ENCODE measurements around the gene ENPP6.

GRCh38 chr4:184102927-184103326 is 114.7 kb downstream of the ENPP6 start:
- no peak for TF ChIP-seq CTCF (tag by site-specific recombination; IDR thresholded peaks at IDR 0.05)
- no peak for TF ChIP-seq ELK4 (IDR thresholded peaks at IDR 0.05; ENCODE audit: borderline replicate concordance, low read depth, low read length)
- TF ChIP-seq ZNF433 (tag by site-specific recombination; IDR thresholded peaks at IDR 0.05; ENCODE audit: low read depth) = no peak
- no peak for TF ChIP-seq KLF1 (tag by site-specific recombination; IDR thresholded peaks at IDR 0.05)
- TF ChIP-seq OVOL3 (tag by site-specific recombination; IDR thresholded peaks at IDR 0.05) = no peak
- no peak for TF ChIP-seq PRDM10 (tag by site-specific recombination; IDR thresholded peaks at IDR 0.05)
- no peak for TF ChIP-seq TSHZ1 (tag by site-specific recombination; IDR thresholded peaks at IDR 0.05; ENCODE audit: borderline replicate concordance)
- TF ChIP-seq REST (tag by site-specific recombination; IDR thresholded peaks at IDR 0.05) = no peak
- TF ChIP-seq ZNF354C (tag by site-specific recombination; IDR thresholded peaks at IDR 0.05; ENCODE audit: borderline replicate concordance, low read depth) = no peak
- no peak for TF ChIP-seq ZNF561 (tag by site-specific recombination; IDR thresholded peaks at IDR 0.05; ENCODE audit: borderline replicate concordance)
- no peak for TF ChIP-seq ZNF140 (tag by site-specific recombination; IDR thresholded peaks at IDR 0.05)
- TF ChIP-seq ZNF660 (tag by site-specific recombination; IDR thresholded peaks at IDR 0.05) = no peak

Data from HEK293 (cell line).